Germinal center (tissue), 1 donor: ENCODE data around the gene DDX23.
"Not testable (repeated sequence)": the region's sequence is repeated elsewhere in the genome, so short reads cannot be mapped to it uniquely, and the experiment has no call there.

Experiments
- DNase-seq: peaks from one replicate; pipeline ENCODE4 v3.0.0; 2012; ENCODE audit warnings: mixed read lengths, low spot score

DDX23 gene

DNA sequence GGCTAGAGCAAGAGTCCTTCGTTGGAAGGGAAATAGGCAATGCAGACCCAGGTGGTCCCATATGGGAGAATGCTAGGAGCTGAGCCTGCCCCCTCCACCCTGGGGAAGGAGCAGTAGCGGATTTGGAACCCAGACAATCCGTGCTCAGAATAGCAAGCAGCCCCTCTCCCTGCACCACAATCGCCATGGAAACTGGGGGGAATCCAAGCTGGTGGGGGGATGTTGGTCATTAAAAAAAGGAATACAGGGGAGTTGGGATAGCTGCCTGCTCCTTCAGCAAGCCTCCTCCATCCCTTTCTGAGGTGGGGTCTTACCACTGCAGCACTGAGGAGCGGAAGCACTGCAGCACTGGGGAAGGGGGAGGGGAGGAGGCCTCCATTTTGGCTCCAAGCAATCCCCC is 10.8 kb upstream of the DDX23 start:
- DNase-seq = no peak

DNA sequence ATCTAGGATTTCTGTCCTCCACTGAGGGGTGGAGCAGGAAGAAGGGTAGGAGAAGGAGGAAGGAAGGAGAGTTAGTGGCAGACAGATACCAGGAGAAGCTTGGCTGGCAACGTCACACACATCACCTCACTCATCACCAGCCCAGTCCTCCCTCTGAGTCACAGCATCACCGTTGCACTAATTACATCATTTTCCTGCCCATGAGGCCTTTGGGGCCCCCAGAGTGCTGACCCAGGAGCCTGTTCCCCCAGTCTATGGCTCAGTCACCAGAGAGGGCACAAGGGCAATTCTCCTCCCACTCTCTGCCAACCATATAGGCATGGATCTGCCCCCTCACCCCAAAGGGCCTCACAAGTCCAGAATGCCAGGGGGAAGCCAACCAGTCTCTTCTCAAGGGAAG is 9.1 kb upstream of the DDX23 start:
- no peak for DNase-seq

DNA sequence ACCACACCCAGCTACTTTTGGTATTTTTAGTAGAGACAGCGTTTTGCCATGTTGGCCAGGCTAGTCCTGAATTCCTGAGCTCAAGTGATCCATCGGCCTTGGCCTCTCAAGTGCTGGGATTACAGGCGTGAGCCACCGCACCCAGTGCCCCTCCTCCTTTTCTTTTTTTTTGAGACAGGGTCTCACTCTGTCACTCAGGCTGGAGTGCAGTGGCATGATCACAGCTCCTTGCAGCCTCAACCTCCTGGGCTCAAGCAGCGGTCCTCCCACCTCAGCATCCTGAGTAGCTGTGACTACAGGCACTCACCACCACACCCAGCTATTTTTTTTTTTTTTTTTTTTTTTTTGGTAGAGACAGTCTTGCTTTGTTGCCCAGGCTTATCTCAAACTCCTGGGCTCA is 8.3 kb upstream of the DDX23 start:
- DNase-seq = not testable (repeated sequence)

DNA sequence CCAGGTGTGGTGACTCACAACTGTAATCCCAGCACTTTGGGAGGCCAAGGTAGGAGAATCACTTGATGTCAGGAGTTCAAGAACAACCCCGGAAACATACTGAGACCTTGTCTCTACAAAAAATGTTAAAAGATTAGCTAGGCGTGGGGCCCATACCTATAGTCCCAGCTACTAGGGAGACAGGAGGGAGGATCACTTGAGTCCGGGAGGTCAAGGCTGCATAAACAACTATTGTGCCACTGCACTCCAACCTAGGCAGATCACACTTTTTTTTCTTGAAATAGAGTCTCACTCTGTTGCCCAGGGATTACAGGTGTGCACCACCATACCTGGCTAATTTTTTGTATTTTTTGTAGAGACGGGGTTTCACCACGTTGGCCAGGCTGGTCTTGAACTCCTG is 7.6 kb upstream of the DDX23 start:
- no peak for DNase-seq

DNA sequence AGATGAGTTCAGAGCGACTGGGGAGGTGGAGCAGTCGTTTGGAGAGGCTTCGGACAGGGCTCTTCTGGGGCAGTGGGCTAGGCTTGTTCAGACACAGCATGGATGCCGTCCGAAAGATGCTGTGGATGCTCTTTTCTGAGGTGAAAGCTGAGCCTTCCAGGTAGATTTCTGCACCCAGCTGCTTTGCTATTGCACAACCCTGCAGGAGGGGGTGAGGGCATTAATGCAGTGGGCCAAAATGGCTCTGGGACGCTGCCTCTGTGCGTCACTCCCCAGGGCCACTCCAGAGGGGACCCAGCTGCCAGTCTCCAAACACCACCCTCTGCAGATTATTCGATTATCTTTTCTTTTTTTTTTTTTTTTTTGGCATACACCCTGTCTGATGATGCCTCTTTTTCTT is 6.1 kb upstream of the DDX23 start:
- DNase-seq = no peak

DNA sequence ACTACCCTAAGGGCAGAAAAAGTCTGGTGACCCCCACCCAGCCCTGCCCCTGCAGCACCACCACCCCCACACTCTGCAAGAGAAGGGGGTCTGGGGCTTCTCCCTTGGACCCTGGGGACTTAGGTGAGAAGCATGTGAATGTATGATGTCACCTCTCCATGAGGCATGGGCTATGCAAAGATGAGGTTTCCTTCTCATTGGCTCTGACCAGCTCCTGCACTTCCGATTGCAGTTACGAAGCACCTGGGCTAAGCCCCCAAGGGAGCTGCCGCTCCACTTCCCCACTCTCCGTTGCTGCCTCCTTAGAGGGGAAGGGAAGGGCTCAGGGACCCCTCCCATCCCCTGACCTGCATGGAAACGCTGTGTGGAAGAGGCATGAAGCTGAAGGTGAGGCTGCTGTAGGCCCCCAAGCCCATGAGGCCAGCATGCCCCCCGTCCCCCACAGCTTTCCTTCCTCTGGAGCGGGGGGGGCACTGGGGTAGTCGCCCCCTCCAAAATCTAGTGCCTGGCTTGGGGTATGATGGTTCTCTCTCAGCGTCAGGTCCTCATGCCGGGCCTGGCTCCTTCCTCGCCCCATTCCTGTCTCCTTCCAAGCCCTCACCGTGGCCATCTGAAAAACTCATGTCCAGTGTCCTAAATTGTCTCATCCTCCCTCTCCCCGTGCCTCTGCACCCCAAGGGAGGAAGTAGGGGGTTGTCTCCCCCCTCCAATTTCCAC is 5.5 kb upstream of the DDX23 start:
- DNase-seq = peak; percentile 70

DNA sequence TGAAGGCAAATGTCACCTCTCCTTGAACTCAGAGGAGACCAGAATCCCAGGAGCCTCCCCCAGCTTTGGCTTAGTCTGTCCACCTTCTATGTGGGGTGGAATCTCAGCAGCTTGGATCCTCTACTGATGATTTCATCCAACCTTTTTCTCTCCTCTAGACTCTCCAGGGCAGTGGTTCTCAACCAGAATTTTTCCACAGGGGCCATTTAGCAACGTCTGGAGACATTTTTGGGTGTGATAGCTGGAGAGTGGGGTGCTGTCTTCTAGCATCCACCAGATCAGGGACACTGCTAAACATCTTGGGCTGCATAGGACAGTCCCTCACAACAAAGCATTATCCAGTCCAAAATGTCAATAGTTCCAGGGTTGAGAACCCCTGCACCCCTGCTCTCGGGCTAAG is 4.4 kb upstream of the DDX23 start:
- no peak for DNase-seq

DNA sequence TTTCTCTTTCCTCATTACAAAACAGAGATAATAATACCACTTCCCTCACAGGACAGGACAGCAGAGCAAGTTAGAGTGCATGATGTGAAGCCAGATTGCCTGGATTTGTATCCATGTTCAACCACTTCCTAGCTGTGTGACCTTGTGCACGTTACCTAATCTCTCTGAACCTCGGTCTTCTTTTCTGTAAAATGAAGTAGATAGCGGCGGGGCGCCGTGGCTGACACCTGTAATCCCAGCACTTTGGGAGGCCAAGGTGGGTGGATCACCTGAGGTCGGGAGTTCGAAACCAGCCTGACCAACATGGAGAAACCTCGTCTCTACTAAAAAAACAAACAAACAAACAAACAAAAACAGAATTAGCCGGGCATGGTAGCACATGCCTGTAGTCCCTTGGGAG is 3.0 kb upstream of the DDX23 start:
- not testable (repeated sequence) for DNase-seq

DNA sequence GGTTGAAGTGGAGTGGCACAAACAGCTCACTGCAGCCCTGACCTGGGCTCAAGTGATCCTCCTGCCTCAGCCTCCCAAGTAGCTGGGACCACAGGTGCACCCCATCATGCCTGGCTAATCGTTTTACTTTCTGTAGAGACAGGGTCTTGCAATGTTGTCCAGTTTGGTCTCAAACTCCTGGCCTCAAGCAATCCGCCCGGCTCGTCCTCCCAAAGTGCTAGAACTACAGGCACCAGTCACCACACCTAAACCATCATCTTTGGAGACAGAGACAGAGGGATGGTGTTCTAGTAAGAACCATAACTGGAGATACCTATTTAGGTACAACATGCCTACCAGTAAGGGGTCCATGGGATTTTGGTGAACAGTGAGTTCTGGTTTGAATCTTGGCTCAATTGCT is 2.5 kb upstream of the DDX23 start:
- no peak for DNase-seq

DNA sequence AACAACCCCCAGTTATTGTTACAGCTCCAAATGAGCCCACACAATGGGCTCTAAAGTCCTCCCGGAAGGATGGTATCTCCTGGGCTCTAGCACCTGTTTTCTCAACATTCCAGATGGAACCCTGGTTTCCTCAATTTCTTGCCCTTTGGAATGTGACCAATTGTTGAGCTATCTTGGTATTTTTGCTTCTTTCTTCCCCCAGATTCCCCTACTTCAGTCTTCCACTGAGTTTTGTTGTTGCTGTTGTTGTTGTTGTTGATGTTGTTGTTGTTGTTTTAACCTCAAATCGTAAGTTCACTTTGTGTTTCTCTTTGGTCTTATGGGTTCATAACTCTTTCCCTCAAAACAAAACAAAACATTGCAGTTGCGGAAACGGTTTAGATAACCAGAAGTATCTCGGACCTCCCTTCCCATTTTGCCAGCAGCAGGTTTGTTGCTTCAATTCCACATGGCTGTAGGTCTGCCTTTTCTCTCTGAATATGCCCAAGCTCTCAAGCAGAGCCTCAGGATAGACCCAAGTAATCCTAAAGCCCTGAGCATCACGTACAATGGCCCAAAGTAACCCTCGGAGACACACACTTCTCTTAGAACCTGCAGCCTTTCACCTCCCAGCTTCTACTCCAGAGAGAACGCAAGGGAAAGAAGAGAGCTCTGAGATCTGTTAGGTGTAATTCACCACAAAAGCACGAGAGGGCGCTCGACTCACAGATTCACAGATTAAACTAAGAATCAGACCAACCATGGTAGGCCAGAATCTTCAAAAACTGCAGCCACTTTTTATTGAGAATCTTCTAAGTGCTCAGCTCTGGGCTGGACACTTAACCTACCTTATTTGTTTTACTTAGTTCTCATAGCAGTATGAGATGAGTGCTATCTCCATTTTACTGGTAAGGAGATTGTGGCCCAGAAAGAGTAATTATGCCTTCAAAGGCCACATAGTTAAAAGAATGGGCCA is 1.0 kb upstream of the DDX23 start:
- peak; percentile 82 for DNase-seq

DNA sequence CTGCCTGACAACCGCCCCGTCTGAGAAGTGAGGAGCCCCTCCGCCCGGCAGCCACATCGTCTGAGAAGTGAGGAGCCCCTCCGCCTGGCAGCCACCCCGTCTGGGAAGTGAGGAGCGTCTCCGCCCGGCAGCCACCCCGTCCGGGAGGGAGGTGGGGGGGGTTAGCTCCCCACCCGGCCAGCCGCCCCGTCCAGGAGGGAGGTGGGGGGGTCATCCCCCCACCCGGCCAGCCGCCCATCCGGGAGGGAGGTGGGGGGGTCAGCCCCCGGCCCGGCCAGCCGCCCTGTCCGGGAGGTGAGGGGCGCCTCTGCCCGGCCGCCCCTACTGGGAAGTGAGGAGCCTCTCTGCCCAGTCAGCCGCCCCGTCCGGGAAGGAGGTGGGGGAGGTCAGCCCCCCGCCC is 9.9 kb downstream of the DDX23 start:
- not testable (repeated sequence) for DNase-seq

DNA sequence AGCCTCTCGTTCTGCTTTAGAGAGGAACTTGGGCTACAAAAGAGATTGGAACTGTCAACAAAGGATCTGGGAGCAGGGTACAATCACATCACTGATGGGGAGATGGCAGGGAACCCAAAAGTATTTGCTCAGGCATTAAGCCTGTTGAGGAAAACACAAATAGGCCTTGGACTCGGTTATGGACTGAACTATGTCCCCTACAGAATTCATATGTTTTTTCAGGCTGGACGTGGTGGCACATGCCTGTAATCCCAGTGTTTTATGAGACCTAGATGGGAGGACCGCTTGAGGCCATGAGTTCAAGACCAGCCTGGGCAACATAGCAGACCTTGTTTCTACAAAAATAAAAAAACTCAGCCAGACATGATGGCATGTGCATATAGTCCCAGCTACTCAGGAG is 13.9 kb downstream of the DDX23 start:
- DNase-seq = no peak

DNA sequence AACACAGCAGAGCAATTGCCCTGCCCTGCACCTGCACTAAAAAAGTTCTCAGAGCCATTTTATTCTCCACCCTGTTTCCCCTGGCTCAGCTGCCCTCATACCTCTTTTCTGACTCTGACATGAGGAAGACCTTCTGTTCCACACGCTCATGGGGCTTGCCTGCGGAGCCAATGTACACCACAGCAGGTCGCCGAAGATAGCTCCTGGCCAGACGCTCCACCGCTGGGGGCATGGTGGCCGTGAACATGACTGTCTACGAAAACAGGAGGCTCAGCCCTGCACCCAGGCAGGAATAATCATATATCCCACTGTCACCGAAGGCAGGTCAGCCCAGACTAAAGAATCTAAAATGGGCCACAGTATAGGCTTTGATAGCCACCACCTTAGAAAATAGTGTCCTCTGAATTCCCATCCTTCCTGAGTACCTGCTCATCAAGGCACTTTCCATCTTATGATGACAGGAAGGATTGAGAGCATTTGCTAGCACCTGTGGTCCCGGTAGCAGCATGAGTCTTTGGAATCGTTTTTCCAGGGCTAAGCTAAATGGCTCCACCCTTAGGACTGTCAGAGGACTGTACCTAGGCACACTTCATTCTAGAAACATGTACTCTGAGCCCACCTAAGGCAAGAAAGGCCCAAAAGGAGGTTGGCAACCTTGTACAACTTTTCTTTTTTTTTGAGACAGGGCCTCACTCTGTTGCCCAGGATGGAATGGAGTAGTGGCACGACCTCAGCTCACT is 19.5 kb downstream of the DDX23 start:
- no peak for DNase-seq

DNA sequence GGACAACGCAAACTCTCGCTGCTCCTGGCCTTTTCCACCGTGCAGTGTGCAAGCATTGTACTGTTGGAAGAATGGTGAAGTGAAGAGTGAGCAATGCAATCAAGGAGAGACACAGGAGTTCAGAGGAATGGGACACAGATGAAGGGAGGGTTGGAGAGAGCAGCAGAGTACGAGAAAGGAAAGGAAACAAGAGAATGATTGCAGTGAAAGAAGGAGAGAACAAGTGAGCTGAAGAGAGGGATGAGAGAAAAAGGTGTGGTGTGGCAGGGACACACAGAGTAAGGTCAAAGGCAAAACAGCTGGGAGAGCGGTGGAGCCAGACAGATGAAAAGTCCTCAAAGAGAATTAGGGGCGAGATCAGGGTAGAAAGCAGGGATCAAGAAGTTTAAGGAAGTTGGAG is 20.7 kb downstream of the DDX23 start:
- DNase-seq = no peak

DNA sequence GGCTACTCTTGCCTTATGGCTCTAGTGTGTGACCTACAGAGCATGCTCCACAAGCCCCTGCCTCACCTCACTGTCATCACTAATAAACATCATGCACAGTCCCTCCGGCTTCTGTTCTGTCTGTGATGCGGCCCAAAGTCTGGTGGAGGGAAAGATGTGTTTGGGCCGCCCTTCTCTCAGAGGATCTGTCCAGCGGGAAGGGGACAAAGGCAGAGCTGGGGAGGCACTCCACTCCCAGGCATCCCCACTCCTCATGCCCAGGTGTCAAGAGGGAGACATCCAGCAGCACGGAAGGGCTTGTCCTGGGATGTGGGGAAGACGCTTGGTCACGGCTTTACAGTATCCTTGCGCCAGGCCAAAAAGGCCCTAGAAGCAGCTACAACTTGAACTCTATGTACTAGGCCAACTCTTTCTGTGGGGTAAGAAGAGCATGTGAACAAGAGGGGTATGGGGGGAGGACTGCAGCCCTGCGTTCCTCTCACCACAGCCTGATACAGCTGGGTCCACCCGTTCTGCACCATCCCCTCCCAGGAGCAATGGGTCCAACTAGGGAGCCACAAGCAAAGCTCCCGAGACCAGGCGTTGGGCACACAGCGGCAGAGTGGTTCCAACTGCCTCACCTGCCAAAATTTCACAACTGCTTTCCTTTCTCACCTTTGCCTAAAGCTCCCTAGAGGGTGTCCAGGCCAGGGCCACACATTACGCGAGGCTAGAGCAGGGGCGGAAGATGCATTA is 23.0 kb downstream of the DDX23 start:
- no peak for DNase-seq

DNA sequence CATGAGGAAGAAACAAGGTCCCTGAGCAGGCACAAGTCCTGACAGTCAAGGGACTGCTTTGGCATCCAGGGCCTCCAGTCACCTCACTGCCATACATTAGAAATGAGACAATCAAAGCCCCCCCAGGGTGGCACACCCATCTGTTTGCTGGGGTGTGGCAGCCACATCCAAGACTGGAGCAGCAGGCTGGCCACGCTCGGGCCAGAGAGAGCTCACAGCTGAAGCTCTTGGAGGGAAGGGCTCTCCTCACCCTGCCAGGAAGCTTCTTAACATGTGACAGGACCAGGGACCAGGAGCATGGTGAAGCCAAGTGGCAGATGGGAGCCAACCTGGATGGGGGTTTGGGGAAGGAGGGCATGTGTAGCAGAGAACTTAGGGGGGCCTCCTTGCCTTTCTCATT is 23.7 kb downstream of the DDX23 start:
- DNase-seq = no peak

DNA sequence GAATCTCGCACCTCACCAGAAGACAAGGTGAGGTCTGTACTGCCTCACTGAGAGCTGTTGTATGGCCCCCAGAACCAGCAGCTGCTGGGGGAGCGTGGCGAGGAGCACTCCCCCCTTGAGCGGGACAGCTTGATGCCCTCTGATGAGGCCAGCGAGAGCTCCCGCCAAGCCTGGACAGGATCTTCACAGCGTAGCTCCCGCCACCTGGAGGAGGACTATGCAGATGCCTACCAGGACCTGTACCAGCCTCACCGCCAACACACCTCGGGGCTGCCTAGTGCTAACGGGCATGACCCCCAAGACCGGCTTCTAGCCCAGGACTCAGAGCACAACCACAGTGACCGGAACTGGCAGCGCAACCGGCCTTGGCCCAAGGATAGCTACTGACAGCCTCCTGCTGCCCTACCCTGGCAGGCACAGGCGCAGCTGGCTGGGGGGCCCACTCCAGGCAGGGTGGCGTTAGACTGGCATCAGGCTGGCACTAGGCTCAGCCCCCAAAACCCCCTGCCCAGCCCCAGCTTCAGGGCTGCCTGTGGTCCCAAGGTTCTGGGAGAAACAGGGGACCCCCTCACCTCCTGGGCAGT is 24.4 kb downstream of the DDX23 start:
- no peak for DNase-seq

DNA sequence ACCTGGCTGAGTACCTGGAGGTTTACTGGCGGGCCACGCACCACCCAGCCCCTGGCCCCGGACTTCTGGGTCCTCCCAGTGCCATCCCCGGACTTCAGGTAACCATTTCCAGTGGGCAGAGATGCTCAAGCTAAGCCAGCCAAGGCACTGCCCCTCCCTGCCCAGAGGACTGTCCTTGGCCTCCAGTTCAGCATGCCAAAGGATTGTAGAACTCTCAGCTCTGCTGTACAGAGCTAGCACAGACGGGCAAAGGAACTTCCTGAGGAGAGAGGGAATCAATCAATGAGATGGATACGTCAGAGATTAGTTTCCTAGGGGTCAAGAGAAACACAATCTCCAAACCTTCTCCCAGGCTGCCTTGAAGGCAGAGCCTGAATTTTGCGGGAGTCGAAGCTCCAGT is 24.9 kb downstream of the DDX23 start:
- no peak for DNase-seq

DNA sequence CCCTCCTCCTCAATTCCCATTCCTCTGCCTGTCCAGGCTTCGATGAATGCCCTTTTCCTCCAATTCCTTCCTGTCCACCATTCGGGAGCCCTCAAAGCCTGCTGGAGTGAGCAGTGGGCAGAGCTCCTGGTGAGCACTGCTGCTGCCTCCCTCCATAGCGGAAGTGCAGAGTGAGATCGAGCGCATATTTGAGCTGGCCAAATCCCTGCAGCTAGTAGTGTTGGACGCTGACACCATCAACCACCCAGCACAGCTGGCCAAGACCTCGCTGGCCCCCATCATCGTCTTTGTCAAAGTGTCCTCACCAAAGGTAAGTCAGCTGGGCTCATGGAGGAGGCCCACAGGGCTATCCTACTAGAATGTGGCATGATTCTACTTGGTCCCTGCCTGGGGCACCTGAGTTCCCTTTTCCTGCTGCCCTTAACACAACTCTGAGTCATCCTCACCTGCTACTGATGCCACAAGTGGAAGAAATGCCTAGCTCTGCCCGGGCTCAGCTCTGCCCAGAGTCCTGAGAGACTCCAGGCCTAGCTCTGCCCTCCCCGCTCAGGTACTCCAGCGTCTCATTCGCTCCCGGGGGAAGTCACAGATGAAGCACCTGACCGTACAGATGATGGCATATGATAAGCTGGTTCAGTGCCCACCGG is 25.6 kb downstream of the DDX23 start:
- DNase-seq = no peak

DNA sequence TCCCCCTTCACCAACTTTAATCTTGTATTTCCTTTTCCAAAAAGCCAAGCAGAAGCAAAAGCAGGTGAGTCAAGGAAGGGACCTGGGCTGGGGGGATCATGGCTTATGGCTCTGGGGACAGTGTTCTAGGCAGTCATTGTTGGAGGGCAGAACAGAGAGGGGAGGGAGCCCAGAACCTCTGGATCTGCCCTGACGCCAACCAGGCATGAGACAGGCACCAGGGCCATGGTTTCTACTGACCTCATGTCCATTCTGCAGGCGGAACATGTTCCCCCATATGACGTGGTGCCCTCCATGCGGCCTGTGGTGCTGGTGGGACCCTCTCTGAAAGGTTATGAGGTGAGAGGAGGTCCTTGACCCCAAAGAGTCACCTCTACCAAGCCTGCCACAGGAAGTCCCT is 27.1 kb downstream of the DDX23 start:
- no peak for DNase-seq

DNA sequence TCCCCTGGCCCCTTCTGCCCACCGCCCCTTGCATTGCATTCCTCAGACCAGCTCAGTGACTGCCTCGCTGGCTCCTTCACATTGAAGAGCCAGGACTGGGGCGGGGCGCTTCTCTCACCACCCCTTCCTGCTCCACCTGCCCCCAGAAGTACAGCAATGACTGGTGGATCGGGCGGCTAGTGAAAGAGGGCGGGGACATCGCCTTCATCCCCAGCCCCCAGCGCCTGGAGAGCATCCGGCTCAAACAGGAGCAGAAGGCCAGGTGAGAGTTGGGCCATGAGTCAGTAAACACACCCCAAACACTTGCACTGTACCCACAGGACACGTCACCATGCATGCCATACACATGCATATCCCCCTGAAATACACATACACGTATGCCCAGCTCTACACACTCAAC is 27.9 kb downstream of the DDX23 start:
- no peak for DNase-seq
